Sigmoid colon (tissue), 7 donors: Measurements from ENCODE around the gene SLC12A5. TPM values are rescaled to one million over a fixed set of nuclear protein-coding genes. Genes with fewer than 3 reads are reported as not detected.
"Not testable (repeated sequence)": the region's sequence is repeated elsewhere in the genome, so short reads cannot be mapped to it uniquely, and the experiment has no call there.

Experiments used
- DNase-seq: peaks from one replicate; pipeline ENCODE4 v3.0.0-alpha.2; 2019
- H3K27ac ChIP-seq, 4 donors: fragments of 200-600 bp; sonication (generic); one replicate each; pipeline ENCODE4 v1.5.1; 2016 to 2019; ENCODE audit warnings: mild to moderate bottlenecking in 1 of 4
- H3K27me3 ChIP-seq, 3 donors: fragments of 200-600 bp; sonication (generic); one replicate each; pipeline ENCODE4 v1.5.1; 2019; ENCODE audit warnings: mild to moderate bottlenecking in 1 of 3
- H3K36me3 ChIP-seq, 4 donors: fragments of 200-600 bp; sonication (generic); one replicate each; pipeline ENCODE4 v1.5.1; 2016 to 2019
- H3K4me1 ChIP-seq, 4 donors: fragments of 200-600 bp; sonication (generic); one replicate each; pipeline ENCODE4 v1.5.1; 2017 to 2019
- H3K4me3 ChIP-seq, 4 donors: fragments of 200-600 bp; sonication (generic); one replicate each; pipeline ENCODE4 v1.5.1; 2017 to 2019; ENCODE audit warnings: mild to moderate bottlenecking in 2 of 4, moderate library complexity in 1 of 4
- H3K9me3 ChIP-seq, 4 donors: fragments of 200-600 bp in 3 of 4; sonication (generic) in 3 of 4; one replicate each; pipeline versions ENCODE4 v1.5.1 to v1.6.1; 2013 to 2019
- EP300 ChIP-seq, 4 donors: sonication (generic); formaldehyde crosslinking; IDR thresholded peaks; one replicate each; pipeline ENCODE4 v1.6.1; 2017; ENCODE audit warnings: antibody characterized with exemption in 4 of 4
- POLR2A ChIP-seq, 2 donors: fragments of 450-650 bp; IDR thresholded peaks; one replicate each; pipeline ENCODE4 v1.6.1; 2016; ENCODE audit warnings: antibody characterized with exemption in 2 of 2, mild to moderate bottlenecking in 2 of 2, moderate library complexity in 2 of 2
- POLR2AphosphoS5 ChIP-seq, 4 donors: sonication (generic); formaldehyde crosslinking; IDR thresholded peaks; one replicate each; pipeline ENCODE4 v1.6.1; 2017; ENCODE audit warnings: antibody characterized with exemption in 4 of 4
- WGBS, 2 donors: extraction: QIAGEN DNeasy Blood & Tissue Kit; methylation state at CpG; one replicate each; pipeline ENCODE4 v1.1.7; 2013; 5-methylcytosine and 5-hydroxymethylcytosine counted together
- intact Hi-C: fragments of 100-400 bp; cut with DNase I; formaldehyde crosslinking; loops from one replicate; pipeline ENCODE4 v1.15.1; 2023
- polyA plus RNA-seq, 3 donors: library from polyadenylated mRNA; stranded (reverse); fragments of 200-250 nt; gene quantifications; one replicate each; pipeline ENCODE4 v1.2.3, GENCODE V29; 2013
- total RNA-seq, 4 donors: library from RNA; depleted of rRNA; stranded (reverse); fragments of >200 nt; gene quantifications; one replicate each; pipeline ENCODE4 v1.1.0, GENCODE V29; 2016
- TF ChIP-seq, protein P1 (sequence below), 4 experiments: fragments of 450-650 bp in 3 of 4; fragments of 200-600 bp in 1 of 4; IDR thresholded peaks; one replicate each; pipeline ENCODE4 v1.5.1; 2016 to 2019; ENCODE audit warnings: antibody characterized with exemption in 4 of 4, mild to moderate bottlenecking in 3 of 4, moderate library complexity in 2 of 4
- donor health status: healthy with polysubstance abuse.
- donor health status: Bipolar disorder and iron deficiency.
- donor health status: healthy.

The SLC12A5 gene
- total and polyA plus RNA-seq, 7 donors: 0.14 to 1.4 TPM; not detected in 5

DNA sequence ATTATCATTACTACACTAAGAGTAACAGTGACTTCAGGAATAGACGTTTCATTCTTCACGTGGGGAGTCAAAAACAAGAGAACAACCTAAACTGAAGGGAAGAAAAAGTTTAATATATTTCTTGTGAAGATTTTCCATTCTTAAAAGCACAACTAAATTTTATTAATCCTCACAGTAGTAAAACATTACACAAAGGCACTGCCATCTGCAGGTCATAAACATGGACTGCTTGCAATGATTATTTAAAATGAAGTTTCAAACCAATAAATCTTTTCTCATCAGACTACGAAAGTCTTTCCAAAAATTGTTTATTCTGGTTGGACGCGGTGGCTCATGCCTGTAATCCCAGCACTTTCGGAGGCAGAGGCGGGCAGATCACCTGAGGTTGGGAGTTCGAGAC lies 58.1 kb downstream of the SLC12A5 start:
- Histone ChIP-seq H3K36me3 (no peaks in the 10 kb centered on the region), H3K4me1 (peaks cover 0 to 76% (median 69%) of the 10 kb centered on the region in 4 donors), H3K9me3 (no peaks in the 10 kb centered on the region), H3K4me3 (no peak overlapping the region), H3K27ac (peak overlapping the region; percentile 33 to 99 (median 98)), H3K27me3 (no peaks in the 10 kb centered on the region)
- intact Hi-C loops: loop anchor here (1.0 to 10.0 kb wide), 2 partner anchors 64 to 292 kb away; partner anchors contain the start of genes DNTTIP1 and WFDC3
- TF ChIP-seq EP300 (IDR thresholded peaks at IDR 0.05): no peak
- TF ChIP-seq, protein P1, sequence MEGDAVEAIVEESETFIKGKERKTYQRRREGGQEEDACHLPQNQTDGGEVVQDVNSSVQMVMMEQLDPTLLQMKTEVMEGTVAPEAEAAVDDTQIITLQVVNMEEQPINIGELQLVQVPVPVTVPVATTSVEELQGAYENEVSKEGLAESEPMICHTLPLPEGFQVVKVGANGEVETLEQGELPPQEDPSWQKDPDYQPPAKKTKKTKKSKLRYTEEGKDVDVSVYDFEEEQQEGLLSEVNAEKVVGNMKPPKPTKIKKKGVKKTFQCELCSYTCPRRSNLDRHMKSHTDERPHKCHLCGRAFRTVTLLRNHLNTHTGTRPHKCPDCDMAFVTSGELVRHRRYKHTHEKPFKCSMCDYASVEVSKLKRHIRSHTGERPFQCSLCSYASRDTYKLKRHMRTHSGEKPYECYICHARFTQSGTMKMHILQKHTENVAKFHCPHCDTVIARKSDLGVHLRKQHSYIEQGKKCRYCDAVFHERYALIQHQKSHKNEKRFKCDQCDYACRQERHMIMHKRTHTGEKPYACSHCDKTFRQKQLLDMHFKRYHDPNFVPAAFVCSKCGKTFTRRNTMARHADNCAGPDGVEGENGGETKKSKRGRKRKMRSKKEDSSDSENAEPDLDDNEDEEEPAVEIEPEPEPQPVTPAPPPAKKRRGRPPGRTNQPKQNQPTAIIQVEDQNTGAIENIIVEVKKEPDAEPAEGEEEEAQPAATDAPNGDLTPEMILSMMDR (IDR thresholded peaks at IDR 0.05): peak in 3 of 4 experiments; percentile 13 to 31 (median 24)
- DNase-seq: no peak
- 11 to 46% methylated on average over 8 of the region's 8 CpGs for WGBS, 2 donors

DNA sequence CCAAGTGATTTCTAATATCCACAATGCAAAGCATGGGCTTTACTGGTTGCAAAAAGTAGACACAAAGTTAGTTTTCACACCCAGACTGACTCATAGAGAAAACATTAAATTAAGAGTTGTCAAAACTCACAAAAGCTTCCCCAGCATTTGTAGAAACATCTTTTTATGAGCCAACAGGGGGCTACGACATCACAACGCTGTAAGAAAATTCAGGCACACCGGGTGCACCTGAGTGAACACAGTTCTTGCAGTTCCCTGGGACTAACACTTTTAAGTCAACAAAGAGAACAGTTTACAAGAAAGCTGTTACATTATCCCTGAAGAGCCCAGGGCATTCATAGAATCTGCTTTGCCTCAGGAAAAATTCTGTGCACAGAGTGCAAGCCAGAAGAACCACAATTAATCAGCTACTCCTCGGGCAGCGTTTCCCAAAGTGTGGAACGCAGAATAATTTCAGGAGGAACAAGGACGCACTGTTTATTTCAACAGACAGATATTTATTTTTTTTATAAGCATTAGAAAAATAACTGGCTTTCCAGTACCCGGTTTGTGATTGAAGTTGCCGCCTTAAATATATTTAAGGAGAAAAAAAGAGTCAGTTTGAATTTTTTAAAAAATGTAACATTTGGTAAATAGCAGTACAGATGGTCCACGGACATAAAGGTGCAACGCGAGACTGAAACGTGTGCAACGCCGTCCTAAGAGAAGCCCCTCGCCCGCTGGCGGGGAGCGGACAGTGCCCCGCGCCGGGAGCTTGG lies 59.6 kb downstream of the SLC12A5 start:
- Histone ChIP-seq H3K9me3 (no peaks in the 10 kb centered on the region), H3K4me3 (peak overlapping the region; percentile 68 to 85 (median 82)), H3K27me3 (no peaks in the 10 kb centered on the region), H3K4me1 (peaks cover 0 to 62% (median 55%) of the 10 kb centered on the region in 4 donors), H3K36me3 (no peaks in the 10 kb centered on the region), H3K27ac (peak overlapping the region; percentile 97 to 99 (median 98))
- DNase-seq: no peak
- intact Hi-C loops: loop anchor here (2.0 to 10.0 kb wide), 2 partner anchors 116 to 294 kb away; partner anchors contain the start of genes DNTTIP1, WFDC3 and ZNF335
- WGBS, 2 donors: 2 to 5% methylated on average over 22 of the region's 22 CpGs
- TF ChIP-seq POLR2A (IDR thresholded peaks at IDR 0.05): no peak
- TF ChIP-seq, protein P1 (IDR thresholded peaks at IDR 0.05): no peak
- TF ChIP-seq POLR2AphosphoS5 (IDR thresholded peaks at IDR 0.05): no peak
- TF ChIP-seq EP300 (IDR thresholded peaks at IDR 0.05): no peak

DNA sequence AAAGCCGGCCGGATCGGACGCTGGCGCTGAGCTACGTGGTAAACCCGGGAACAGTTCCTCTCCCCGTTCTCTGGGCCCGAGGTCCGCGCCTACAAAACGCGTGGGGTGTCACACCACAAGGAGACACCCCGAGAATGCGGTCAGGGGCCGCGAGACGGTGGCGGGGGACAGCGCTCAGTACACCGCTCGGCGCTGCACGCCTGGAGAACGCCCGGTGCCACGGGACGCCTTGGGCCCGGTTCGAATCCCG lies 60.1 kb downstream of the SLC12A5 start:
- Histone ChIP-seq H3K27me3 (no peaks in the 10 kb centered on the region), H3K36me3 (no peaks in the 10 kb centered on the region), H3K27ac (peak overlapping the region; percentile 97 to 99 (median 98)), H3K4me3 (peak overlapping the region; percentile 68 to 85 (median 82)), H3K9me3 (no peaks in the 10 kb centered on the region), H3K4me1 (peaks cover 0 to 57% (median 50%) of the 10 kb centered on the region in 4 donors)
- intact Hi-C loops: loop anchor here (2.0 to 10.0 kb wide), 2 partner anchors 116 to 294 kb away; partner anchors contain the start of genes DNTTIP1, WFDC3 and ZNF335
- no peak for DNase-seq
- TF ChIP-seq EP300 (IDR thresholded peaks at IDR 0.05) (no peak), POLR2A (IDR thresholded peaks at IDR 0.05) (no peak), POLR2AphosphoS5 (IDR thresholded peaks at IDR 0.05) (no peak)
- TF ChIP-seq, protein P1 (IDR thresholded peaks at IDR 0.05): no peak
- 0% methylated on average over 31 of the region's 31 CpGs for WGBS, 2 donors

DNA sequence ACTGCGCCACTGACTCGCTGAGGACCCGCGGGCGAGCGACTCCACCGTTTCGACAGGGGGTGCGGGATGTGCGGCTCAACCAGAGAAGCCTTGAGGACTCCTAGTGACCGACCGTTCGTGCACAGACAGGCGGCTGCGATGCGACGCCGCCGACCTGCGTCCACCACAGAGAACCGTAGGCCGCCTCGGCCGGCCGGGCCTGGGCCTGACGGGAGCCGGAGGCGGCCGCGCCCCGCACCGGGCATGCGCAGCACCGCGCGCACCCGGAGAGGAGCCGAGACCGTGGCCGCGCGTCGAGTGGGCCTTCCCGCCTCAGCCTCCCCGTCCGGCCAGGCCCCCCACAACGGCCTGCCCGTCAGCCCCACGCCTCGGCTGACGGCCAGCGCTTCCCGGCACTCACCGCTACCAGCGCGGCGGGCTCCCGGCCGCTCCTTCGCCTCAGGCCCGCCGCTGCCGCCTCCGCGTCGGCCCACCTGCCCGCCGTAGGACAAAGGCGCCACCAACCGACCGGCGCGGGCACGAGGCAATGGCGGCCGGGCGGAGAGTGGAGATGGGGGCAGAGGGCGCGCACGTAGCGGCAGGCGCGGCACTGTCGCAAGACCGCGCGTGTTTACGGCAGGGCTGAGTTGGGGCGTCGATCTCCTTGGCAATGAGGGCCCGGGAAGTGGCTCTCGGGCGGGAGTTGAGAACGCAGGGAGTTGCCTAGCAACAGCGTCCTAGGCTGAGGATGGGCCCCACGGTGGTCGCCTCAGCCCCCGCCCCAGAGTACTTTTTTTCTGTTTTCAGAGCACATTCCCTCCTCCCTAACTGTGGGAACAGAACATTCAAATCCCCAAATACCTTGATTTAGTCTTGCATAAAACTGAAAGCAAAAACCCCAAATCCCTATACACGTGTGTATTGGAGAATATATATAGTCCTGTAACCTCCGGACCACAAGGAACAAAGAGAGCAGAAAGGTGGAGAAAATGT lies 60.7 kb downstream of the SLC12A5 start, which contains the start of gene NCOA5:
Gene NCOA5 (minus strand): TSS at position 546 of the 972 bp plus-strand sequence. CDS start 10,538 bp downstream, outside the sequence.
- DNase-seq: peak; percentile 98
- Histone ChIP-seq H3K4me3 (peak within 1 kb of the TSS; percentile 68 to 85 (median 82)), H3K27ac (peak within 1 kb of the TSS; percentile 97 to 99 (median 98)), H3K27me3 (no peaks in the 10 kb centered on the region), H3K4me1 (peaks cover 0 to 51% (median 44%) of the 10 kb centered on the region in 4 donors), H3K36me3 (no peaks in the 10 kb centered on the region), H3K9me3 (no peaks in the 10 kb centered on the region)
- TF ChIP-seq POLR2AphosphoS5 (IDR thresholded peaks at IDR 0.05) (peak; percentile 88 to 97 (median 94)), EP300 (IDR thresholded peaks at IDR 0.05) (peak in 1 of 4 donors; percentile 39), POLR2A (IDR thresholded peaks at IDR 0.05) (peak; percentile 16 to 43)
- TF ChIP-seq, protein P1 (IDR thresholded peaks at IDR 0.05): no peak
- 0% methylated on average over 100 of the region's 100 CpGs for WGBS, 2 donors
- intact Hi-C loops: loop anchor here (2.0 to 10.0 kb wide), 4 partner anchors 117 to 595 kb away; partner anchors contain the start of genes DNTTIP1, TP53RK, WFDC3 and ZNF335

DNA sequence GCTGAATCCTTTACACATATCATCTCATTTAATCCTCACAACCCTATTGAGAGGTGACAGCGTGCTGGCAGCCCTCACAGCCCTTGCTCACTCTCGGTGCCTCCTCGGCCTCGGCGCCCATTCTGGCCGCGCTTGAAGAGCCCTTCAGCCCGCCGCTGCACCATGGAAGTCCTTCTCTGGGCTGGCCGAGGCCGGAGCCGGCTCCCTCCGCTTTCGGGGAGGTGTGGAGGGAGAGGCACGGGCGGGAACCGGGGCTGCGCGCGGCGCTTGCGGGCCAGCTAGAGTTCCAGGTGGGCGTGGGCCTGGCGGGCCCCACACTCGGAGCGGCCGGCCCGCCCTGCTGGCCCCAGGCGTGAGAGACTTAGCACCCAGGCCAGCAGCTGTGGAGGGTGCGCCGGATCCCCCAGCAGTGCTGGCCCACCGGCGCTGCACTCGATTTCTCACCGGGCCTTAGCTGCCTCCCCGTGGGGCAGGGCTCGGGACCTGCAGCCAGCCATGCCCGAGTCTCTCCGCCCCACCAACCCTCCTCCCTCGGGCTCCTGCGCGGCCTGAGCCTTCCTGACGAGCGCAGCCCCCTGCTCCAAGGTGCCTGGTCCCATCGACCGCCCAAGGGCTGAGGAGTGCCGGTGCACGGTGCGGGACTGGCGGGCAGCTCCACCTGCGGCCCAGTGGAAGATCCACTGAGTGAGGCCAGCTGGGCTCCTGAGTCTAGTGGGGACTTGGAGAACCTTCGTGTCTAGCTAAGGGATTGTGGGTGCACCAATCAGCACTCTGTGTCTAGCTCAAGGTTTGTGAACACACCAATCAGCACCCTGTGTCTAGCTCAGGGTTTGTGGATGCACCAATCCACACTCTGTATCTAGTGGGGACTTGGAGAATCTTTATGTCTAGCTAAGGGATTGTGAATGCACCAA lies 62.9 kb downstream of the SLC12A5 start:
- H3K4me3 ChIP-seq, H3K36me3 ChIP-seq, H3K27ac ChIP-seq, H3K27me3 ChIP-seq, DNase-seq, H3K9me3 ChIP-seq: not testable (repeated sequence)
- intact Hi-C loops: loop anchor here (5.0 to 10.0 kb wide), 2 partner anchors 270 to 593 kb away; partner anchors contain the start of gene TP53RK
- H3K4me1 ChIP-seq: peaks cover 0 to 30% (median 22%) of the 10 kb centered on the region in 4 donors
- 96% methylated on average over 52 of the region's 52 CpGs for WGBS, 2 donors
